A549 (cell line): ENCODE results near the gene TMEM154. TPM values are rescaled to one million over a fixed set of nuclear protein-coding genes. Genes with fewer than 3 reads are reported as not detected.

ENCODE experiments used
- ATAC-seq, 2 experiments: fragments of 200-7000 bp in 1 of 2; fragments of >200 bp in 1 of 2; cut with Nextera tagmentation in 1 of 2; cut with Tn5 transposase in 1 of 2; 3 replicates each; pipeline versions ENCODE4 v1.8.0 to v1.9.1; 2018 to 2020; ENCODE audit warnings: mild to moderate bottlenecking in 1 of 2, moderate library complexity in 1 of 2
- CTCF ChIA-PET: fragments of 300-600 bp; sonication (Branson Sonifier 250); formaldehyde crosslinking; extraction: SDS; loops from one replicate; lab custom pipeline; 2021; ENCODE audit warnings: antibody characterized with exemption, inconsistent platforms; lab: Yijun Ruan, JAX
- POLR2A ChIA-PET: fragments of 350-600 bp; formaldehyde crosslinking; extraction: SDS; loops from one replicate; lab custom pipeline; 2021; ENCODE audit warnings: antibody characterized with exemption, inconsistent platforms; lab: Yijun Ruan, JAX
- DNase-seq, 2 experiments: peaks; one replicate each; pipeline versions ENCODE4 v3.0.0 to v3.0.0-alpha.2; 2011 to 2016; ENCODE audit warnings: low read depth in 1 of 2, low spot score in 1 of 2
- FAIRE-seq: peaks from 2 replicates; lab custom pipeline; 2011; peaks lifted over from hg19 to GRCh38; lab: Jason Lieb, UNC
- H3K27ac ChIP-seq, 2 experiments: fragments of >200 bp; sonication (Bioruptor Twin); formaldehyde crosslinking; 3 replicates each; pipeline ENCODE4 v1.5.1; 2016 to 2017
- H3K4me1 ChIP-seq: fragments of >200 bp; sonication (Bioruptor Twin); formaldehyde crosslinking; 3 replicates; pipeline ENCODE4 v1.6.1; 2016
- H3K4me2 ChIP-seq: fragments of >200 bp; sonication (Bioruptor Twin); formaldehyde crosslinking; 3 replicates; pipeline ENCODE4 v1.6.1; 2016
- H3K4me3 ChIP-seq: fragments of >200 bp; sonication (Bioruptor Twin); formaldehyde crosslinking; 3 replicates; pipeline ENCODE4 v1.5.1; 2016
- H3K9me3 ChIP-seq: fragments of >200 bp; sonication (Bioruptor Twin); formaldehyde crosslinking; 3 replicates; pipeline ENCODE4 v1.6.1; 2016
- BHLHE40 ChIP-seq: IDR thresholded peaks from 2 replicates; pipeline ENCODE4 v1.6.1; 2012; ENCODE audit warnings: low read depth, low read length, inconsistent platforms
- CBX8 ChIP-seq: fragments of 200-600 bp; sonication (generic); IDR thresholded peaks from 2 replicates; pipeline ENCODE4 v1.6.1; 2016
- E2F6 ChIP-seq: IDR thresholded peaks from 2 replicates; pipeline ENCODE4 v1.6.1; 2012; ENCODE audit warnings: low read depth, borderline replicate concordance
- EHMT2 ChIP-seq: fragments of 200-600 bp; sonication (generic); IDR thresholded peaks from 2 replicates; pipeline ENCODE4 v1.6.1; 2016; ENCODE audit warnings: antibody characterized with exemption, low read depth, mild to moderate bottlenecking, moderate library complexity
- ELK1 ChIP-seq: fragments of 150-350 bp; IDR thresholded peaks from 2 replicates; pipeline ENCODE4 v1.6.1; 2014; ENCODE audit warnings: low read depth, mild to moderate bottlenecking, low read length
- EP300 ChIP-seq, 2 experiments: fragments of >200 bp; sonication (Bioruptor Twin); formaldehyde crosslinking; IDR thresholded peaks; 2 replicates in 1 of 2; 3 replicates in 1 of 2; pipeline ENCODE4 v1.6.1; 2016 to 2017
- ESRRA ChIP-seq: fragments of 150-350 bp; IDR thresholded peaks from 2 replicates; pipeline ENCODE4 v1.6.1; 2014; ENCODE audit warnings: mild to moderate bottlenecking, low read length, borderline replicate concordance
- FOSL2 ChIP-seq, 2 experiments: fragments of 450-650 bp in 1 of 2; fragments of >200 bp in 1 of 2; sonication (Bioruptor Twin) in 1 of 2; formaldehyde crosslinking; IDR thresholded peaks; 2 replicates each; pipeline versions ENCODE4 v1.5.0 to v1.6.1; 2016 to 2020; ENCODE audit warnings: mild to moderate bottlenecking in 1 of 2, moderate library complexity in 1 of 2
- HMGXB4 ChIP-seq: fragments of 250-450 bp; sonication (Bioruptor Pico); IDR thresholded peaks from 2 replicates; pipeline ENCODE4 v1.5.0; 2021; ENCODE audit warnings: mild to moderate bottlenecking, moderate library complexity, borderline replicate concordance
- JUNB ChIP-seq: fragments of >200 bp; sonication (Bioruptor Twin); formaldehyde crosslinking; IDR thresholded peaks from 2 replicates; pipeline ENCODE4 v1.6.1; 2016
- KDM5A ChIP-seq: fragments of 200-600 bp; sonication (generic); IDR thresholded peaks from 2 replicates; pipeline ENCODE4 v1.6.1; 2016; ENCODE audit warnings: antibody characterized with exemption, mild to moderate bottlenecking
- NR3C1 ChIP-seq: fragments of >200 bp; sonication (Bioruptor Twin); formaldehyde crosslinking; IDR thresholded peaks from 3 replicates; pipeline ENCODE4 v1.6.1; 2017
- POLR2A ChIP-seq: IDR thresholded peaks from 2 replicates; pipeline ENCODE4 v1.6.1; 2012; ENCODE audit warnings: mild to moderate bottlenecking, low read length
- POLR2AphosphoS2 ChIP-seq: conservative IDR thresholded peaks from 2 replicates; pipeline ENCODE4 v1.6.1; 2012; ENCODE audit warnings: low read length, improper control_type of control experiment, inconsistent platforms
- RARB ChIP-seq: fragments of 250-450 bp; sonication (Bioruptor Pico); IDR thresholded peaks from 2 replicates; pipeline ENCODE4 v1.8.0; 2021; ENCODE audit warnings: mild to moderate bottlenecking, moderate library complexity
- RFX5 ChIP-seq: fragments of 450-650 bp; IDR thresholded peaks from 2 replicates; pipeline ENCODE4 v1.7.1; 2014; ENCODE audit warnings: antibody characterized with exemption, mild to moderate bottlenecking, moderate library complexity
- RNF2 ChIP-seq: fragments of 200-600 bp; sonication (generic); IDR thresholded peaks from 2 replicates; pipeline ENCODE4 v1.6.1; 2016; ENCODE audit warnings: low read depth, mild to moderate bottlenecking, antibody characterized with exemption, moderate library complexity, borderline replicate concordance
- TFCP2L1 ChIP-seq: fragments of 250-450 bp; sonication (Bioruptor Pico); IDR thresholded peaks from 2 replicates; pipeline ENCODE4 v1.5.0; 2021; ENCODE audit warnings: mild to moderate bottlenecking
- ZC3H11A ChIP-seq: fragments of 450-650 bp; IDR thresholded peaks from 2 replicates; pipeline ENCODE4 v1.6.1; 2014; ENCODE audit warnings: antibody characterized with exemption, mild to moderate bottlenecking
- ZFP36 ChIP-seq: fragments of 450-650 bp; IDR thresholded peaks from 2 replicates; pipeline ENCODE4 v1.6.1; 2014; ENCODE audit warnings: borderline replicate concordance; ENCODE audit not compliant: partially characterized antibody
- WGBS: methylation state at CpG from one replicate; pipeline ENCODE4 v1.1.6; 2017; ENCODE audit errors: missing lambda C conversion rate; 5-methylcytosine and 5-hydroxymethylcytosine counted together
- polyA plus RNA-seq, 4 experiments: library from polyadenylated mRNA; depleted of rRNA in 3 of 4; stranded (reverse); fragments of >200 nt; fragmentation: RNase III in 1 of 4; extraction: RNeasy Plus Mini Kit Qiagen cat#74134 plus additional on column Dnase treatment in 1 of 4; gene quantifications; 2 replicates in 3 of 4; 3 replicates in 1 of 4; pipeline ENCODE4 v1.2.3, GENCODE V29; 2011 to 2017
- TF ChIP-seq, protein P1 (sequence below): IDR thresholded peaks from 2 replicates; pipeline ENCODE4 v1.6.1; 2012
- TF ChIP-seq, protein P2 (sequence below): fragments of 450-650 bp; IDR thresholded peaks from 2 replicates; pipeline ENCODE4 v1.6.1; 2014; ENCODE audit warnings: antibody characterized with exemption
- TF ChIP-seq, protein P3 (sequence below): IDR thresholded peaks from 2 replicates; pipeline ENCODE4 v1.6.1; 2012
- TF ChIP-seq, protein P4 (sequence below): fragments of 200-600 bp; sonication (generic); IDR thresholded peaks from 2 replicates; pipeline ENCODE4 v1.6.1; 2016; ENCODE audit warnings: antibody characterized with exemption, mild to moderate bottlenecking, moderate library complexity

Gene TMEM154
- polyA plus RNA-seq, 2 of the 4 experiments (the other 2 are of a cell fraction) = 0.05 to 0.31 TPM

DNA sequence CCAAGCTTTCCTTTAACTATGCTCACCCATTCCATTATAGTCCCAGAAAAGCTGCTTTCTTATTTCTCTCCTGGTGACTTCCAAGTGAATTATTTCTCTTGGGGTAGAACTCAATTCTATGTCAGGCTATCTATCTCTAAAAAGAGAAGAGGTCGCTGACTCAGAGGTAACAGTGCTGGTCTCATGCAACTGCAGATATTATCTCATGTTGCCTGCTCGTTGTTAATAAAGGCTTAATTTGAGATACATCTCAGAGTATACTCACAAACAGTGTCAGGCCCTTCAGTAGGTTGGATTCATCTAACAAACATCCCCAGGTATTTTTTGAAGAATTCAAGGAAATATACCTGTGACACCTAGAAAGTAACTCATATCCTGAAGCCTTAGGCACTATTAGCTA, 2.7 kb downstream of the TMEM154 start:
- no peak for ATAC-seq
- no peak for TF ChIP-seq E2F6
- TF ChIP-seq JUNB = no peak
- TF ChIP-seq POLR2A = no peak
- TF ChIP-seq, protein P1, sequence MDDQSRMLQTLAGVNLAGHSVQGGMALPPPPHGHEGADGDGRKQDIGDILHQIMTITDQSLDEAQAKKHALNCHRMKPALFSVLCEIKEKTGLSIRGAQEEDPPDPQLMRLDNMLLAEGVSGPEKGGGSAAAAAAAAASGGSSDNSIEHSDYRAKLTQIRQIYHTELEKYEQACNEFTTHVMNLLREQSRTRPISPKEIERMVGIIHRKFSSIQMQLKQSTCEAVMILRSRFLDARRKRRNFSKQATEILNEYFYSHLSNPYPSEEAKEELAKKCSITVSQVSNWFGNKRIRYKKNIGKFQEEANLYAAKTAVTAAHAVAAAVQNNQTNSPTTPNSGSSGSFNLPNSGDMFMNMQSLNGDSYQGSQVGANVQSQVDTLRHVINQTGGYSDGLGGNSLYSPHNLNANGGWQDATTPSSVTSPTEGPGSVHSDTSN = no peak
- TF ChIP-seq RFX5 = no peak
- no peak for TF ChIP-seq TFCP2L1 (CRISPR knock-in tag)
- no peak for TF ChIP-seq EHMT2
- TF ChIP-seq RNF2 = no peak
- TF ChIP-seq POLR2AphosphoS2 = no peak
- TF ChIP-seq ZC3H11A = no peak
- TF ChIP-seq, protein P2, sequence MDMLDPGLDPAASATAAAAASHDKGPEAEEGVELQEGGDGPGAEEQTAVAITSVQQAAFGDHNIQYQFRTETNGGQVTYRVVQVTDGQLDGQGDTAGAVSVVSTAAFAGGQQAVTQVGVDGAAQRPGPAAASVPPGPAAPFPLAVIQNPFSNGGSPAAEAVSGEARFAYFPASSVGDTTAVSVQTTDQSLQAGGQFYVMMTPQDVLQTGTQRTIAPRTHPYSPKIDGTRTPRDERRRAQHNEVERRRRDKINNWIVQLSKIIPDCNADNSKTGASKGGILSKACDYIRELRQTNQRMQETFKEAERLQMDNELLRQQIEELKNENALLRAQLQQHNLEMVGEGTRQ = no peak
- no peak for TF ChIP-seq NR3C1
- TF ChIP-seq ELK1 = no peak
- TF ChIP-seq HMGXB4 (CRISPR knock-in tag) = no peak
- TF ChIP-seq EP300 (IDR thresholded peaks at IDR 0.05) = no peak
- no peak for TF ChIP-seq BHLHE40
- no peak for TF ChIP-seq CBX8
- TF ChIP-seq, protein P3, sequence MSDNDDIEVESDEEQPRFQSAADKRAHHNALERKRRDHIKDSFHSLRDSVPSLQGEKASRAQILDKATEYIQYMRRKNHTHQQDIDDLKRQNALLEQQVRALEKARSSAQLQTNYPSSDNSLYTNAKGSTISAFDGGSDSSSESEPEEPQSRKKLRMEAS = no peak
- 22% methylated on average over 2 of the region's 2 CpGs for WGBS
- no peak overlapping the region for H3K4me3 ChIP-seq
- no peak overlapping the region for H3K27ac ChIP-seq
- peaks cover 15% of the 10 kb centered on the region for H3K4me1 ChIP-seq
- CTCF ChIA-PET = interaction anchor here (1.1 to 1.3 kb wide), 3 partner anchors 37 to 155 kb away, joined by 3 read pairs; no protein-coding TSS in a partner anchor
- DNase-seq = no peak
- no peak overlapping the region for H3K4me2 ChIP-seq
- H3K9me3 ChIP-seq = no peaks in the 10 kb centered on the region
- POLR2A ChIA-PET = no interaction called here
- no peak for FAIRE-seq

- CTCF ChIA-PET = interaction anchor here (1.3 kb wide), 1 partner anchor 37 kb away, joined by 3 read pairs; no protein-coding TSS in a partner anchor
- Histone ChIP-seq H3K4me2 (no peak overlapping the region), H3K4me3 (no peak overlapping the region), H3K4me1 (peaks cover 13% of the 10 kb centered on the region), H3K9me3 (no peaks in the 10 kb centered on the region), H3K27ac (no peak overlapping the region)
- no peak for FAIRE-seq
- POLR2A ChIA-PET = no interaction called here
- no peak for ATAC-seq
- WGBS = 69% methylated on average over 2 of the region's 3 CpGs
- DNase-seq = no peak
- no peak for TF ChIP-seq RARB
- no peak for TF ChIP-seq ESRRA
- TF ChIP-seq, protein P2 = no peak
- no peak for TF ChIP-seq HMGXB4 (CRISPR knock-in tag)
- no peak for TF ChIP-seq FOSL2 (IDR thresholded peaks at IDR 0.05)
- no peak for TF ChIP-seq FOSL2 (CRISPR knock-in tag; IDR thresholded peaks at IDR 0.05)
- TF ChIP-seq ZFP36 = no peak
- TF ChIP-seq KDM5A = no peak
- TF ChIP-seq, protein P4, sequence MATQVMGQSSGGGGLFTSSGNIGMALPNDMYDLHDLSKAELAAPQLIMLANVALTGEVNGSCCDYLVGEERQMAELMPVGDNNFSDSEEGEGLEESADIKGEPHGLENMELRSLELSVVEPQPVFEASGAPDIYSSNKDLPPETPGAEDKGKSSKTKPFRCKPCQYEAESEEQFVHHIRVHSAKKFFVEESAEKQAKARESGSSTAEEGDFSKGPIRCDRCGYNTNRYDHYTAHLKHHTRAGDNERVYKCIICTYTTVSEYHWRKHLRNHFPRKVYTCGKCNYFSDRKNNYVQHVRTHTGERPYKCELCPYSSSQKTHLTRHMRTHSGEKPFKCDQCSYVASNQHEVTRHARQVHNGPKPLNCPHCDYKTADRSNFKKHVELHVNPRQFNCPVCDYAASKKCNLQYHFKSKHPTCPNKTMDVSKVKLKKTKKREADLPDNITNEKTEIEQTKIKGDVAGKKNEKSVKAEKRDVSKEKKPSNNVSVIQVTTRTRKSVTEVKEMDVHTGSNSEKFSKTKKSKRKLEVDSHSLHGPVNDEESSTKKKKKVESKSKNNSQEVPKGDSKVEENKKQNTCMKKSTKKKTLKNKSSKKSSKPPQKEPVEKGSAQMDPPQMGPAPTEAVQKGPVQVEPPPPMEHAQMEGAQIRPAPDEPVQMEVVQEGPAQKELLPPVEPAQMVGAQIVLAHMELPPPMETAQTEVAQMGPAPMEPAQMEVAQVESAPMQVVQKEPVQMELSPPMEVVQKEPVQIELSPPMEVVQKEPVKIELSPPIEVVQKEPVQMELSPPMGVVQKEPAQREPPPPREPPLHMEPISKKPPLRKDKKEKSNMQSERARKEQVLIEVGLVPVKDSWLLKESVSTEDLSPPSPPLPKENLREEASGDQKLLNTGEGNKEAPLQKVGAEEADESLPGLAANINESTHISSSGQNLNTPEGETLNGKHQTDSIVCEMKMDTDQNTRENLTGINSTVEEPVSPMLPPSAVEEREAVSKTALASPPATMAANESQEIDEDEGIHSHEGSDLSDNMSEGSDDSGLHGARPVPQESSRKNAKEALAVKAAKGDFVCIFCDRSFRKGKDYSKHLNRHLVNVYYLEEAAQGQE = no peak
Observed at GRCh38 chr4:152676052-152676854, 3.5 kb downstream of the TMEM154 start.
